Fibroblast of the conjunctiva (primary cell): ENCODE results near the gene JMY.
A peak's percentile ranks its signal among the peaks of the same experiment; 100 is the strongest.

Experiments
- DNase-seq: peaks from one replicate; pipeline ENCODE4 v3.0.0-alpha.2; 2010; ENCODE audit warnings: low read depth

Gene JMY

DNA sequence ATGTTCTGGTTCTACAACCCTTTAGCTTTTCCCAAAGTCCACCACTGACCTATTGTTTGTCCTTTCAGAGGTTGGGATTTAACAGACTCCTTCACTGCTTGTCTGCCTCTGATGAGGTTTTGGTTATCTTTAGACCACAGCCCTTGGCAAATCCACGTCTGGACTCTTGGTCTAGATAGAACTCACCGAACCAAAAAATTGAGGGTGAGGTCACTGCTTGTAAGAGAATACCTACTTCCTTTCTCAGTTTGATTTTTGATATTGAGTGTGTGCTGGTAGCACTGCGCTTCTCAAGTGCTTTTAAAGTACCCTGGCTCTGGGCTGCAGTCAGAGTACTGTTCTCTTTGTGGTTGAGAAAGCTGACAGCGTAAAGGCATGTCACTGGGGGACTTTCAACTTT, 61.7 kb downstream of the JMY start:
- DNase-seq = no peak

DNA sequence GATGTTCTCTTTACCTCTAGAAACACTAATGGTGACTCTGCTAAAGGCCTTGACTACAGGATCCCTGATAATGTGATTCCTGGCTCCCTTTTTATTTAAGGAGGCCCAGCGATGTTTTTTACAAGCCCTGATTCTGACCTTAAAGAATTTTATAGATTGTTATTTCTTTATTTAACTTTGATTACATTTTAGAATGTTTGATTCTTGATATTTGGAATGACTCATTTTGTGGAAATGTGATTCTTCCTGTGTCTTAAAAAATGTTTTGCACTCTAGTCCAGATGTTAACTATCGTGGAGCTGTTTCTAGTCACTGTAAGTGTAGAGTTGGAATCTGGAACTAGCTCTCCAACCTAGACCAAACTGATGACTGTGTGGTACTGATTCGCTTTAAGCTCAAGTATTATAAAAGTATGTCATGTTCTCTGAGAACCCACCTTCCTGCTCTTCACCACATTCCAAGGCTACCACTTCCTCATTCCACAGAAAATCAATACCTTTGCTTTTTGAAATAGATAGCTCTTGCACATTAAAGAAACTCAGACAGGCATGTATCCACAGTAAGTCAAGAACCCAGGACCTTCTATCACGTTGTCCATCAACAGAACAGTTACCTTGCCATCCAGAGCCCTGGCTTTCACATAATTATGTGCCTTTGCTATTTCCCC, 65.2 kb downstream of the JMY start:
- no peak for DNase-seq

DNA sequence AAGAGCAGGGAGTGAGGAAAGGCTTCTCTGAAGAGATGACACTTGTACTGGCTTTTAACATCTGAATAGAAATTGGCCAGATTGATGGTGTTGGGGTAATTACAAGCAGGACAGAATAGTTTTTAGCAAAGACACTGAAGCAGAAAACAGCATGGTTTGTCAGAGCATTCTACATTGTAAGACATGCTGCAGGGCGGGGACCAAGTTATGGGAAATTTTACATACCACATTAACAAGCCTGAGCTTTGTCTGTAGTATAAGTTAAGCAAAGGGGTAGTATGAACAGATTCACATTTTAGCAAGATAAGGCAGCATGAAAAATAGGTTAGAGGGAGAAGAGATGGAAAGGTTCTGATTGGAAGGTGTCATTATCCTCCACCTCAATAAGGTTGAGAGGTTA, 66.5 kb downstream of the JMY start:
- no peak for DNase-seq

DNA sequence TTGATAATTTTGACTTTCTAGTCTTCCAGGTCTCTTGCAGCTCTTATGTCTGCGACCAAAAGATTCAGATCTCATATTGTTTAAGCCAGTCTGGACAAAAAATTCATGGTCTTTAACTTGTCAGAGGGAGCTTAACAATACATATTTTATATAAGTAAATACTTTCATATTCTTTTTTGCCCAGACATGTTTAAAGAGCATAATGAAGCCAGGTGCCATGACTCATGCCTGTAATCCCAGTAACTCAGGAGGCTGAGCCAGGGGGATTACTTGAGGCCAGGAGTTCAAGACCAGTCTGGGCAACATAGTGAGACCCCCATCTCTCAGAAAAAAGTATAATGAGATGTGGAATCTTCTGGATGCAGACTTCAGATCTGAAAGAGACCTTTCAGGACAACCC, 69.8 kb downstream of the JMY start:
- no peak for DNase-seq

DNA sequence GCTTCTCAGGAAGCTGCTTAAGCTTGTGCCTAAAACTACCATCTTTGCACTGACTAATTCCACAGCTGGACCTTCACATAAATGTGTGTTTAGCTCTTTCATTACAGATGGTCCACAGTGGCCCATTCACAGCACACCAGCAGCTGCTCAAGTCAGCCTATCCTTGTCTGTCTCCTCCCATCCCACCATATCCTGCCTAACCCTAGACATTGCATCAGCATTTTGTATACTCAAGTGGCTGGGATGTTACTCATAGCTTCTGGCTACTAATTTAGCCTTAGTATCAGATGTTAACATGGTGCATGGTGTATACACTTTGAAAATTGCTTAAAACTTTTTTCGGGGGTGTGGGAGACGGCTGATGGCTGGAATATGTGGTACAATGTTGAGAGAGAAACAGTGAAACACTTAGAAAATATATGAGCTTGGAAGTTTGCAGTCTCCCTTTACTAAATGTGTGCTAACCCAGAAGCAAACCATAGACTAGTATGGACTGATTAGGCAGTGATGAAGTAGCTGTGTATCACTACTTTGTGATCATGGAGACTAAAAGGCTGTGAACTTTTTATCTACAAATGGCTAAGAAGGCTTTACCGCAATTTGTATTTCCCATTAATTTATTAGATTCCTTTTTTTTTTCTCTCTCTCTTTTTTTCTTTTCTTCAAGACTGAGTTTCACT, 83.1 kb downstream of the JMY start:
- peak; percentile 90 for DNase-seq

DNA sequence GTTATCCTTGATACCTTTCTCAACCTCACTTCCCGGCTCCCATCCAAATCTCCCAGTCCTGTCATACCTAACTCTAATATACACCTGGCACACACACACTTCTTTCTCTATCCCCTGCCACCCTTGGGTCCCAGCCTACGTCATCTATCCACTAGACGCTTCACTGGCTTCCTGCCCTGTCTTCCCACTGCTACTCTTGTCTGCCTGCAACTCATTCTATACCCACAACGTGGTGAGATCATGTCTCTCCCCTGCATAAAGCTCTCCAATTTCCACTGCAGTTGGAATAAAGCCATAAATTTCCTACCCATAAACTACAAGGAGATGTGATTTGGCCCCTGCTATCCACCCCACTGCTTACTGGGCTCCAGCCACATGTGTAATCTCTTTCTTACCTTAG, 93.5 kb downstream of the JMY start:
- no peak for DNase-seq

DNA sequence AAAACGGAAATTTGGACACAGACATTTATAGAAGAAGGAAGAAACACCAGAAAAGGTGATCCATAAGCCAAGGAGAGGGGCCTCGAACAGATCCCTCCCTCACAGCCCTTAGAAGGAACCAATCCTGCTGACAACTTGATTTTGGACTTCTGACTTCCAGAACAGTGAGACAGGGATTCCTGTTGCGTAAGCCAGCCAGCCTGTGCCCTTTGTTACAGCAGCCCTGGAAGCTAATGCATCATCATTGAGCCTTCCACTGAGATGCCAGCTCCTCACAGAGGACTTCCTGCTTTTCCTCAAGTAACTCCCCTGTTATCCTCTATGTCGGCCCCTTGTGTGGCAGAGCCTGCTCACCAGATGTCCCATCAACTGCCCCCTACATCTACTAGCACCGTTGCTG, 94.1 kb downstream of the JMY start:
- DNase-seq = no peak

DNA sequence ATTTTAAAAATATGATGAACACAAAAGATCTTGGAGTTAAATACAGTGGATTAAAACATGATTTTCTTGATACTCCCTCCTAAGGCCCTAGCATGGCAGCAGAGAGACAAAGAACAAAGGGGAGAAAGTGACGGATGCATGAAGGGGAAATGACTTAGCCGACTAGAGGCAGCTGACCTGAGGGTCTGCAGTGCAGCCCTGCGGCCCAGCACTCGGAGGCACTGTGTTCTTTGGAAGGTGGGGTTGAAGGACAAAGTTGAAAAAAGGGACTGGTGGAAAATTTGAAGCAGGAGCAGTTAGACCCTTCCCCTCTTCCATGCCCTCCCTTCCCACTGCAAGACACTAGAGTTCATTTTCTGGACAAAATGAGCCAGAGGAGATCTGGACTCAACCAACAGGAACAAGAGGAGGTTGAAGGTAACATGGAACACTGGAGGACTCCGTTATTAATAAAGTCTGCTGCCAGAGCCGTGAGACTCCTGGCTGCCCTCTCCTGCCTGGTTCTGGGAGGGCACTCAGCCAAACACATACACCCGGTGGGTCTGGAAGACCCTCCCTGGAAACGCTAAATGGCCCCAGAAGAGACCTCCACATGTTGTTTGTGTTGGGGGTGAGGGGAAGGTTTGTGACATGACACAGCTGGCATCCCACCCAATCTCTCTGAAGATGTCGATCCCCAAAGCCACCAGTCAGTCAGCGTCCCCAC, 98.1 kb downstream of the JMY start:
- DNase-seq = no peak

DNA sequence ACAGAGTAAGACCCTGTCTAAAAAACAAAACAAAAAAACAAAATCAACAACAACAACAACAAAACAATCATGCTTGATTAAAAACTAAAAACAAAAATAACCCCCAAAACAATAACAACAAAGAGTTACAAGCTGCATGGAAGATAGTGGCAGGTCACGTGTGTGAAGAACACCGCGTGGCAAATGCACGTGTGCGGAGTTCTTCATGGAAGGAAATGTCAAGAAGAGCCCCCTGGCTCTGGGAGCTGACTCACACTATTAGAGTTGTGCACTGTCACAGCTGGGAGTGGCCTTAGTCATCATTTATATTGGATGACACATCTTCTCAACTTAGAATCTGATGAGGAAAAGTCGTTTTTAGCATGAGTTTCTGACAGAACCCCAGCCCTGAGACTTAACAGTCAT, 110.5 kb downstream of the JMY start:
- DNase-seq = no peak

DNA sequence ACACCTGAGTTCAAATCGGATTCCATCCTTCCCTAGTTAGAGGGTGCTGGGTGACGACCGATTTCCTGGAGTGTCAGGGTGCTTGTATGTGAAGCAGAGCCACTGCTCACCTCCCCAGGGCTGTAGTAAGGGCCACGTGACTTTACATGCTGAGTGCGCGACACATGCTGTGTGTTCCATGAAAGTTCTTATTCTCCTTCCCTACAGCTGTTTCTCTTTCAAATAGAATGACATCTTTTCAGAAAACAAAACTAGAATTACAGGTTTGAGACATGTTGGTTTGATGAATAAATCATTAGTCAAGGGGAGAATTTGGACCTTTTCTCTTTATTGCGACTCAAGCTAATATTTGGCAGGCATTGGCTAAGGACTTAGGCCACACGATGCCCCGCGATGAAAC, 113.1 kb downstream of the JMY start:
- DNase-seq = no peak

DNA sequence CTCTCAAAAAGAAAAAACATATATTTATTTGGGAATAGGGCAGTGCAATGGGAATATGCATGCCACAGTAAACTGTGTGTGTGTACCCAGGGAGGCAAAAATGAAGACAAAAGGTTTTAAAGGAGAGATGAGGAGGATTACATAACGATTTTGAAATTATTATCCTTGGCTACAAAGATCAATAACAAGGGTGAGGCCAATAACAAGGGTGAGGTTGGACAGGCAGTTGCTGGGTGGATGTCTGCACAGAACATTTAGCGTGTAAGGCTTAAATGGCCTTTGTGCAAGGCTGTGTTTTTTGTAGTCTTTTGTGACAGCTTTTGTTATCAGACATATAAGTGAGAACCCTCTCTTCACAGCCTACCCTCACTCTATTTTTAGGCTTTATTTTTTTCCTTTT, 114.0 kb downstream of the JMY start:
- no peak for DNase-seq

DNA sequence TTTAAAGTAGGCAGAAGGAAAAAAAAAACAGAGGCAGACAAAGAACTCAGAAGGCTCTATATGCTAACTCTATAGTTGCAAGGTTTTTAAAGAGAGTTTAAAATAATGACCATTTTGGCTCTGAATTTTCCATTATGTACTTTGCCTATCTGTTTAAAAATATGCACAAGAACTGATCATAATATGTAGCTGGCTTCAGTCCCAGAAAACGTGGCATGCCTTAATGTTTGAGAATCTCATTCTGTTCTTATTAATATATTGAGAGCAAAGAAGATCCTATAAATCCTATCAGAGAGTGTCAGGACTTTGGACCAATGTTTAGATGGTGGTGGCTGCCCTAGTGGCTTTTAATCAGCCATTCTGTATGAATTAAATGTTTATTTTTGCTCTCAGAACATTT, 121.5 kb downstream of the JMY start:
- DNase-seq = no peak
